ENCODE results near the gene PAK1.

DNA sequence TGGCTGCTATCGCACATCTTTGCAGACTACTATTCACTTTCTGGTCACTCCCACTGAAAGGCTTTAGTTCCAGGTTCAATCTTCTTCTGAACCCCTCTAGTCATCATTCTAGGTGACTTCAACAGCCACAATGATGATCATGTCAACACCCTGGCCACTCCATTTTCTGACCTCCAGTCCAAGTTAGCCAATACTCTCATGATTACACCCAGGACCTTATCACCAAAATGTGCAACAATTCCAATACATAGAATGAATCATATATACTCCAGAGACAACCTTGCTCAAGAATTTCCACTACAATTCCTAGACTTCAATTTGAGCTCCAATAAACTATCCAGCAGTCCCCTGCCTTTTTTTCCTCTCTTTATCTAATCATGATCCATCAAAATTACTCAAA, 70.7 kb downstream of the PAK1 start:
- TF ChIP-seq, protein P1, sequence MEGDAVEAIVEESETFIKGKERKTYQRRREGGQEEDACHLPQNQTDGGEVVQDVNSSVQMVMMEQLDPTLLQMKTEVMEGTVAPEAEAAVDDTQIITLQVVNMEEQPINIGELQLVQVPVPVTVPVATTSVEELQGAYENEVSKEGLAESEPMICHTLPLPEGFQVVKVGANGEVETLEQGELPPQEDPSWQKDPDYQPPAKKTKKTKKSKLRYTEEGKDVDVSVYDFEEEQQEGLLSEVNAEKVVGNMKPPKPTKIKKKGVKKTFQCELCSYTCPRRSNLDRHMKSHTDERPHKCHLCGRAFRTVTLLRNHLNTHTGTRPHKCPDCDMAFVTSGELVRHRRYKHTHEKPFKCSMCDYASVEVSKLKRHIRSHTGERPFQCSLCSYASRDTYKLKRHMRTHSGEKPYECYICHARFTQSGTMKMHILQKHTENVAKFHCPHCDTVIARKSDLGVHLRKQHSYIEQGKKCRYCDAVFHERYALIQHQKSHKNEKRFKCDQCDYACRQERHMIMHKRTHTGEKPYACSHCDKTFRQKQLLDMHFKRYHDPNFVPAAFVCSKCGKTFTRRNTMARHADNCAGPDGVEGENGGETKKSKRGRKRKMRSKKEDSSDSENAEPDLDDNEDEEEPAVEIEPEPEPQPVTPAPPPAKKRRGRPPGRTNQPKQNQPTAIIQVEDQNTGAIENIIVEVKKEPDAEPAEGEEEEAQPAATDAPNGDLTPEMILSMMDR (conservative IDR thresholded peaks at IDR 0.05; ENCODE audit: low read depth, low read length): no peak
- TF ChIP-seq EZH2 (IDR thresholded peaks at IDR 0.05; ENCODE audit: low read length, unreplicated experiment): no peak
